A549 (cell line): ENCODE measurements around the gene RCN2. TPM values are rescaled to one million over a fixed set of nuclear protein-coding genes. Genes with fewer than 3 reads are reported as not detected.

ENCODE experiments used
- ATAC-seq, 2 experiments: fragments of 200-7000 bp in 1 of 2; fragments of >200 bp in 1 of 2; cut with Nextera tagmentation in 1 of 2; cut with Tn5 transposase in 1 of 2; 3 replicates each; pipeline versions ENCODE4 v1.8.0 to v1.9.1; 2018 to 2020; ENCODE audit warnings: mild to moderate bottlenecking in 1 of 2, moderate library complexity in 1 of 2
- CTCF ChIA-PET: fragments of 300-600 bp; sonication (Branson Sonifier 250); formaldehyde crosslinking; extraction: SDS; loops from one replicate; lab custom pipeline; 2021; ENCODE audit warnings: antibody characterized with exemption, inconsistent platforms; lab: Yijun Ruan, JAX
- POLR2A ChIA-PET: fragments of 350-600 bp; formaldehyde crosslinking; extraction: SDS; loops from one replicate; lab custom pipeline; 2021; ENCODE audit warnings: antibody characterized with exemption, inconsistent platforms; lab: Yijun Ruan, JAX
- DNase-seq, 2 experiments: peaks; one replicate each; pipeline versions ENCODE4 v3.0.0 to v3.0.0-alpha.2; 2011 to 2016; ENCODE audit warnings: low read depth in 1 of 2, low spot score in 1 of 2
- FAIRE-seq: peaks from 2 replicates; lab custom pipeline; 2011; peaks lifted over from hg19 to GRCh38; lab: Jason Lieb, UNC
- H3K27ac ChIP-seq, 2 experiments: fragments of >200 bp; sonication (Bioruptor Twin); formaldehyde crosslinking; 3 replicates each; pipeline ENCODE4 v1.5.1; 2016 to 2017
- H3K4me1 ChIP-seq: fragments of >200 bp; sonication (Bioruptor Twin); formaldehyde crosslinking; 3 replicates; pipeline ENCODE4 v1.6.1; 2016
- H3K4me2 ChIP-seq: fragments of >200 bp; sonication (Bioruptor Twin); formaldehyde crosslinking; 3 replicates; pipeline ENCODE4 v1.6.1; 2016
- H3K4me3 ChIP-seq: fragments of >200 bp; sonication (Bioruptor Twin); formaldehyde crosslinking; 3 replicates; pipeline ENCODE4 v1.5.1; 2016
- H3K9me3 ChIP-seq: fragments of >200 bp; sonication (Bioruptor Twin); formaldehyde crosslinking; 3 replicates; pipeline ENCODE4 v1.6.1; 2016
- CBX2 ChIP-seq: fragments of 200-600 bp; sonication (generic); IDR thresholded peaks from 2 replicates; pipeline ENCODE4 v1.6.1; 2016; ENCODE audit warnings: low read depth, mild to moderate bottlenecking, borderline replicate concordance
- CBX8 ChIP-seq: fragments of 200-600 bp; sonication (generic); IDR thresholded peaks from 2 replicates; pipeline ENCODE4 v1.6.1; 2016
- CHD2 ChIP-seq: fragments of 150-350 bp; IDR thresholded peaks from 2 replicates; pipeline ENCODE4 v1.6.1; 2014; ENCODE audit warnings: low read length; ENCODE audit not compliant: partially characterized antibody
- E2F6 ChIP-seq: IDR thresholded peaks from 2 replicates; pipeline ENCODE4 v1.6.1; 2012; ENCODE audit warnings: low read depth, borderline replicate concordance
- ELK1 ChIP-seq: fragments of 150-350 bp; IDR thresholded peaks from 2 replicates; pipeline ENCODE4 v1.6.1; 2014; ENCODE audit warnings: low read depth, mild to moderate bottlenecking, low read length
- EP300 ChIP-seq, 2 experiments: fragments of >200 bp; sonication (Bioruptor Twin); formaldehyde crosslinking; IDR thresholded peaks; 2 replicates in 1 of 2; 3 replicates in 1 of 2; pipeline ENCODE4 v1.6.1; 2016 to 2017
- FOSB ChIP-seq: fragments of 250-450 bp; sonication (Bioruptor Pico); IDR thresholded peaks from 2 replicates; pipeline ENCODE4 v1.5.0; 2020; ENCODE audit warnings: mild to moderate bottlenecking, moderate library complexity
- FOSL2 ChIP-seq, 2 experiments: fragments of 450-650 bp in 1 of 2; fragments of >200 bp in 1 of 2; sonication (Bioruptor Twin) in 1 of 2; formaldehyde crosslinking; IDR thresholded peaks; 2 replicates each; pipeline versions ENCODE4 v1.5.0 to v1.6.1; 2016 to 2020; ENCODE audit warnings: mild to moderate bottlenecking in 1 of 2, moderate library complexity in 1 of 2
- FOXS1 ChIP-seq: fragments of 250-450 bp; sonication (Bioruptor Pico); IDR thresholded peaks from 2 replicates; pipeline ENCODE4 v1.5.0; 2020; ENCODE audit warnings: mild to moderate bottlenecking, moderate library complexity
- HEYL ChIP-seq: fragments of 250-450 bp; sonication (Bioruptor Pico); IDR thresholded peaks from 2 replicates; pipeline ENCODE4 v1.8.0; 2021; ENCODE audit warnings: mild to moderate bottlenecking, moderate library complexity
- HOXA7 ChIP-seq: fragments of 250-450 bp; sonication (Bioruptor Pico); IDR thresholded peaks from 2 replicates; pipeline ENCODE4 v1.5.0; 2020; ENCODE audit warnings: mild to moderate bottlenecking, moderate library complexity
- JUN ChIP-seq, 2 experiments: fragments of >200 bp; sonication (Bioruptor Twin); formaldehyde crosslinking; IDR thresholded peaks; 2 replicates in 1 of 2; 3 replicates in 1 of 2; pipeline ENCODE4 v1.6.1; 2016 to 2017
- KDM5A ChIP-seq: fragments of 200-600 bp; sonication (generic); IDR thresholded peaks from 2 replicates; pipeline ENCODE4 v1.6.1; 2016; ENCODE audit warnings: antibody characterized with exemption, mild to moderate bottlenecking
- MYC ChIP-seq: IDR thresholded peaks from 2 replicates; pipeline ENCODE4 v1.6.1; 2012; ENCODE audit warnings: mild to moderate bottlenecking, inconsistent platforms, low read length, improper control_type of control experiment, borderline replicate concordance
- NFE2L2 ChIP-seq: fragments of 150-350 bp; conservative IDR thresholded peaks from 2 replicates; pipeline ENCODE4 v1.6.1; 2014; ENCODE audit warnings: low read length
- NPAS2 ChIP-seq: fragments of 250-450 bp; sonication (Bioruptor Pico); IDR thresholded peaks from 2 replicates; pipeline ENCODE4 v1.8.0; 2022; ENCODE audit warnings: mild to moderate bottlenecking, moderate library complexity, borderline replicate concordance
- NR3C1 ChIP-seq: fragments of >200 bp; sonication (Bioruptor Twin); formaldehyde crosslinking; IDR thresholded peaks from 3 replicates; pipeline ENCODE4 v1.6.1; 2017
- POLR2AphosphoS2 ChIP-seq: conservative IDR thresholded peaks from 2 replicates; pipeline ENCODE4 v1.6.1; 2012; ENCODE audit warnings: low read length, improper control_type of control experiment, inconsistent platforms
- SREBF2 ChIP-seq: fragments of 450-650 bp; IDR thresholded peaks from 2 replicates; pipeline ENCODE4 v1.6.1; 2014; ENCODE audit warnings: mild to moderate bottlenecking, moderate library complexity
- TFCP2L1 ChIP-seq: fragments of 250-450 bp; sonication (Bioruptor Pico); IDR thresholded peaks from 2 replicates; pipeline ENCODE4 v1.5.0; 2021; ENCODE audit warnings: mild to moderate bottlenecking
- ZNF302 ChIP-seq: fragments of 250-450 bp; sonication (Bioruptor Pico); IDR thresholded peaks from 2 replicates; pipeline ENCODE4 v1.9.0; 2021; ENCODE audit warnings: inconsistent platforms, mild to moderate bottlenecking, moderate library complexity
- WGBS: methylation state at CpG from one replicate; pipeline ENCODE4 v1.1.6; 2017; ENCODE audit errors: missing lambda C conversion rate; 5-methylcytosine and 5-hydroxymethylcytosine counted together
- polyA plus RNA-seq, 4 experiments: library from polyadenylated mRNA; depleted of rRNA in 3 of 4; stranded (reverse); fragments of >200 nt; fragmentation: RNase III in 1 of 4; extraction: RNeasy Plus Mini Kit Qiagen cat#74134 plus additional on column Dnase treatment in 1 of 4; gene quantifications; 2 replicates in 3 of 4; 3 replicates in 1 of 4; pipeline ENCODE4 v1.2.3, GENCODE V29; 2011 to 2017
- TF ChIP-seq, protein P1 (sequence below): fragments of 200-600 bp; sonication (generic); IDR thresholded peaks from 2 replicates; pipeline ENCODE4 v1.6.1; 2016; ENCODE audit warnings: antibody characterized with exemption, mild to moderate bottlenecking, moderate library complexity
- TF ChIP-seq, protein P2 (sequence below): fragments of 250-450 bp; sonication (Bioruptor Pico); IDR thresholded peaks from 2 replicates; pipeline ENCODE4 v1.5.0; 2020; ENCODE audit warnings: low read depth, mild to moderate bottlenecking, moderate library complexity
- TF ChIP-seq, protein P3 (sequence below): fragments of 450-650 bp; IDR thresholded peaks from 2 replicates; pipeline ENCODE4 v1.6.1; 2014; ENCODE audit warnings: antibody characterized with exemption

The RCN2 gene
- polyA plus RNA-seq, 2 of the 4 experiments (the other 2 are of a cell fraction): 81.3 to 152 TPM

DNA sequence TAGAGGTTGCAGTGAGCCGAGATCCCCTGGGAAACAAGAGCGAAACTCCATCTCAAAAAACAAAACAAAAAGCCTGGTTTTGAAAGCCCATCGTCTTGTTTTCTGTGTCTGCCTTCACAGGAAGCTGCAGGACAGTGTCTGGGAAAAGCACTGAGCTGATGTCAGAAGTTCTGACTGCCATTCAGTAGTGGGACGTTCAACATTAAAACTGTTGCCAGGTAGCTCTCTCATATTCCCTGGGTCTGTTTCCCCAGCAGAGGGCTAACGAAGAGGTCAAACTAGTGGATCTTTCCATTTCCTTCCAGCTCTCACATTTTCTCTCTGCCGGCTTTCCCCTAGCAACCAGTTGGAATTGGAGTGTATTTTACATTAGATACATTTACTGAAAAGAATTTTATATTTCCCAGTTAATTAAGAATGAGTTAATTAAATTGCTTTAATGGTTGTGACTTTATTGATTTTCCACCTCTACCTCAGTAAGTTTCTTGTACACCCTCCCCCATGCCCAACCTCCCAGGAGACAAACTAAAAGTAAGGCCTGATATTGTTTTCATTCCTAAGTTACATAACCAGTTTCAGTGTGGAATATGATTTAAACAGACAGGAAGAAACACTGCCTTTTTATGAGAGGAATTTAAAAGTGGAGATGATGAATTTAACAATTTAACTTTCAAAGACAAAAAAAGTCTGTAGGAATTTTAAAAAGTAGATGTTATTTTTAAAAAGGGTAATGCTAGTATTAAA lies 29.9 kb downstream of the RCN2 start (continued):
- TF ChIP-seq SREBF2: no peak
- TF ChIP-seq, protein P1, sequence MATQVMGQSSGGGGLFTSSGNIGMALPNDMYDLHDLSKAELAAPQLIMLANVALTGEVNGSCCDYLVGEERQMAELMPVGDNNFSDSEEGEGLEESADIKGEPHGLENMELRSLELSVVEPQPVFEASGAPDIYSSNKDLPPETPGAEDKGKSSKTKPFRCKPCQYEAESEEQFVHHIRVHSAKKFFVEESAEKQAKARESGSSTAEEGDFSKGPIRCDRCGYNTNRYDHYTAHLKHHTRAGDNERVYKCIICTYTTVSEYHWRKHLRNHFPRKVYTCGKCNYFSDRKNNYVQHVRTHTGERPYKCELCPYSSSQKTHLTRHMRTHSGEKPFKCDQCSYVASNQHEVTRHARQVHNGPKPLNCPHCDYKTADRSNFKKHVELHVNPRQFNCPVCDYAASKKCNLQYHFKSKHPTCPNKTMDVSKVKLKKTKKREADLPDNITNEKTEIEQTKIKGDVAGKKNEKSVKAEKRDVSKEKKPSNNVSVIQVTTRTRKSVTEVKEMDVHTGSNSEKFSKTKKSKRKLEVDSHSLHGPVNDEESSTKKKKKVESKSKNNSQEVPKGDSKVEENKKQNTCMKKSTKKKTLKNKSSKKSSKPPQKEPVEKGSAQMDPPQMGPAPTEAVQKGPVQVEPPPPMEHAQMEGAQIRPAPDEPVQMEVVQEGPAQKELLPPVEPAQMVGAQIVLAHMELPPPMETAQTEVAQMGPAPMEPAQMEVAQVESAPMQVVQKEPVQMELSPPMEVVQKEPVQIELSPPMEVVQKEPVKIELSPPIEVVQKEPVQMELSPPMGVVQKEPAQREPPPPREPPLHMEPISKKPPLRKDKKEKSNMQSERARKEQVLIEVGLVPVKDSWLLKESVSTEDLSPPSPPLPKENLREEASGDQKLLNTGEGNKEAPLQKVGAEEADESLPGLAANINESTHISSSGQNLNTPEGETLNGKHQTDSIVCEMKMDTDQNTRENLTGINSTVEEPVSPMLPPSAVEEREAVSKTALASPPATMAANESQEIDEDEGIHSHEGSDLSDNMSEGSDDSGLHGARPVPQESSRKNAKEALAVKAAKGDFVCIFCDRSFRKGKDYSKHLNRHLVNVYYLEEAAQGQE: no peak
- TF ChIP-seq NR3C1: no peak
- no peak for TF ChIP-seq JUN (IDR thresholded peaks at IDR 0.05)
- TF ChIP-seq NFE2L2: no peak
- no peak for TF ChIP-seq CBX8
- no peak for TF ChIP-seq NPAS2 (CRISPR knock-in tag)
- no peak for TF ChIP-seq HEYL (CRISPR knock-in tag)

- Histone ChIP-seq H3K9me3 (no peaks in the 10 kb centered on the region), H3K27ac (no peak overlapping the region), H3K4me1 (no peaks in the 10 kb centered on the region), H3K4me2 (no peak overlapping the region), H3K4me3 (no peak overlapping the region)
- POLR2A ChIA-PET: interaction anchor here (0.5 to 1.2 kb wide), 2 partner anchors 16 to 32 kb away, joined by 3 to 6 read pairs; no protein-coding TSS in a partner anchor
- DNase-seq: no peak
- no peak for FAIRE-seq
- TF ChIP-seq, protein P1: no peak
- TF ChIP-seq POLR2AphosphoS2 (no peak), CBX2 (no peak), FOSB (CRISPR knock-in tag) (no peak), HOXA7 (no peak), E2F6 (no peak), HEYL (CRISPR knock-in tag) (no peak), NFE2L2 (no peak), TFCP2L1 (no peak), KDM5A (no peak), FOSL2 (IDR thresholded peaks at IDR 0.05) (no peak), FOSL2 (CRISPR knock-in tag; IDR thresholded peaks at IDR 0.05) (no peak), MYC (no peak), ELK1 (no peak), ZNF302 (no peak), EP300 (IDR thresholded peaks at IDR 0.05) (no peak), SREBF2 (no peak), CHD2 (no peak), FOXS1 (CRISPR knock-in tag) (no peak)
- TF ChIP-seq, protein P2, sequence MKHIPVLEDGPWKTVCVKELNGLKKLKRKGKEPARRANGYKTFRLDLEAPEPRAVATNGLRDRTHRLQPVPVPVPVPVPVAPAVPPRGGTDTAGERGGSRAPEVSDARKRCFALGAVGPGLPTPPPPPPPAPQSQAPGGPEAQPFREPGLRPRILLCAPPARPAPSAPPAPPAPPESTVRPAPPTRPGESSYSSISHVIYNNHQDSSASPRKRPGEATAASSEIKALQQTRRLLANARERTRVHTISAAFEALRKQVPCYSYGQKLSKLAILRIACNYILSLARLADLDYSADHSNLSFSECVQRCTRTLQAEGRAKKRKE (CRISPR knock-in tag): no peak
- TF ChIP-seq, protein P3, sequence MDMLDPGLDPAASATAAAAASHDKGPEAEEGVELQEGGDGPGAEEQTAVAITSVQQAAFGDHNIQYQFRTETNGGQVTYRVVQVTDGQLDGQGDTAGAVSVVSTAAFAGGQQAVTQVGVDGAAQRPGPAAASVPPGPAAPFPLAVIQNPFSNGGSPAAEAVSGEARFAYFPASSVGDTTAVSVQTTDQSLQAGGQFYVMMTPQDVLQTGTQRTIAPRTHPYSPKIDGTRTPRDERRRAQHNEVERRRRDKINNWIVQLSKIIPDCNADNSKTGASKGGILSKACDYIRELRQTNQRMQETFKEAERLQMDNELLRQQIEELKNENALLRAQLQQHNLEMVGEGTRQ: no peak
- WGBS: 66% methylated on average over 9 of the region's 9 CpGs
- CTCF ChIA-PET: interaction anchor here (0.8 to 3.1 kb wide), 5 partner anchors 11 to 73 kb away, joined by 3 to 11 read pairs (median 3); no protein-coding TSS in a partner anchor
- ATAC-seq: no peak; a peak in 1 of 6 replicates
Measured at GRCh38 chr15:76962337-76963013, 30.9 kb downstream of the RCN2 start.
